Activated naive CD4-positive, alpha-beta T cell (primary cell): ENCODE measurements around the gene CPXCR1.
"Not testable (repeated sequence)": the region's sequence is repeated elsewhere in the genome, so short reads cannot be mapped to it uniquely, and the experiment has no call there.

Source experiments
- DNase-seq, 4 experiments: peaks; one replicate each; lab custom pipeline; 2025; lab: John Stamatoyannopoulos, UW

CPXCR1 gene

DNA sequence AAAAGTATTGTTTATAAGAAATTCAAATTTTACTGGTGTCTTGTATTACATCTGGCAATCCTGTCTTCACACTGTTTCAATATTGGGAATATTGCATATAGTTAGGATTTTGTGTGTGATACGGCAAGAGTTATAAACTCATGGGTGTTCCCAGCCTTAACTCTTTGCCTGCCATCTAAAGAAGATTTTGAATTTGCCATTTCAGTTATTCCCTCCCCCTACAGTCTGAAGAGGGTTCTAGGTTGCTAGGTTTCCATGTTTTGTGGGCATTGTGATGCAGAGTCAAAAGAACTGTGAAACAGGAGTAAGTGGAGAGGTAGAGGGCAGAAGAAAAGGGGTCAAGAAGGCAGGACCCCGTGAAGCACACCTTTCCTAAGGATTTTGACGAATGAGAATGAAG, at the start of gene CPXCR1:
Gene CPXCR1, plus strand, starts transcription at position 301 of the 400 bp plus-strand sequence. CDS start 6,190 bp downstream, outside the sequence.
- DNase-seq, result no peak

- no peak for DNase-seq
Measured at GRCh38 chrX:88735835-88736234, 11.2 kb upstream of the CPXCR1 start.

DNA sequence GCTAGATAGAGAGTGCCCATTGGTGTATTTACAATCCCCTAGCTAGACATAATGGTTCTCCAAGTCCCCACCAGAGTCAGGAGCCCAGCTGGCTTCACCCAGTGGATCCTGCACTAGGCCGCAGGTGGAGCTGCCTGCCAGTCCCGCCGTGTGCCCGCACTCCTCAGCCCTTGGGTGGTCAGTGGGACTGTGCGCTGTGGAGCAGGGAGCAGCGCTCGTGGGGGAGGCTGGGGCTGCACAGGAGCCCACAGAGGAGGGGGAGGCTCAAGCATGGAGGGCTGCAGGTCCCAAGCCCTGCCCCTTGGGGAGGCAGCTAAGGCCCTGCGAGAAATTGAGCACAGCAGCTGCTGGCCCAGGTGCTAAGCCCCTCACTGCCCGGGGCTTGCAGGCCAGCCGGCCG, 810 bp upstream of the CPXCR1 start:
- not testable (repeated sequence) for DNase-seq

GRCh38 chrX:88752339-88752738, 5.3 kb downstream of the CPXCR1 start:
- not testable (repeated sequence) for DNase-seq

GRCh38 chrX:88789825-88790224, 42.8 kb downstream of the CPXCR1 start:
- no peak for DNase-seq
